MM.1S (cell line): ENCODE measurements around the gene KRT84.

Source experiments
- DNase-seq: peaks from one replicate; pipeline ENCODE4 v3.0.0-alpha.2; 2015
- H2AFZ ChIP-seq: fragments of 300-600 bp; sonication (generic); 2 replicates; pipeline ENCODE4 v1.6.0; 2016; ENCODE audit warnings: antibody characterized with exemption, low read length
- H3F3A ChIP-seq: fragments of 300-600 bp; sonication (generic); 2 replicates; pipeline ENCODE4 v1.6.1; 2016; ENCODE audit warnings: mild to moderate bottlenecking, antibody characterized with exemption, low read length, moderate library complexity, mixed read lengths; ENCODE audit not compliant: insufficient read depth
- H3K27ac ChIP-seq: fragments of 300-600 bp; sonication (generic); 2 replicates; pipeline ENCODE4 v1.5.1; 2016; ENCODE audit warnings: mild to moderate bottlenecking, low read length
- H3K27me3 ChIP-seq: fragments of 300-600 bp; sonication (generic); replicated peaks from 2 replicates; pipeline ENCODE4 v1.6.0; 2016; ENCODE audit warnings: low read length; ENCODE audit not compliant: insufficient read depth
- H3K36me3 ChIP-seq: fragments of 300-600 bp; sonication (generic); replicated peaks from 2 replicates; pipeline ENCODE4 v1.6.1; 2016; ENCODE audit warnings: mild to moderate bottlenecking, low read length, mixed read lengths; ENCODE audit not compliant: insufficient read depth
- H3K4me1 ChIP-seq: fragments of 300-600 bp; sonication (generic); 2 replicates; pipeline ENCODE4 v1.6.1; 2016; ENCODE audit warnings: low read length, mixed read lengths
- H3K4me2 ChIP-seq: fragments of 300-600 bp; sonication (generic); 2 replicates; pipeline ENCODE4 v1.6.0; 2016; ENCODE audit warnings: low read depth, low read length
- H3K4me3 ChIP-seq: fragments of 300-600 bp; sonication (generic); 2 replicates; pipeline ENCODE4 v1.5.1; 2016; ENCODE audit warnings: low read length, mixed read lengths
- H3K79me2 ChIP-seq: fragments of 300-600 bp; sonication (generic); 2 replicates; pipeline ENCODE4 v1.6.1; 2016; ENCODE audit warnings: mixed run types, low read length, mixed read lengths
- H3K9ac ChIP-seq: fragments of 300-600 bp; sonication (generic); 2 replicates; pipeline ENCODE4 v1.6.1; 2016; ENCODE audit warnings: low read length, mixed read lengths
- H3K9me2 ChIP-seq: fragments of 300-600 bp; sonication (generic); replicated peaks from 2 replicates; pipeline ENCODE4 v1.6.1; 2016; ENCODE audit warnings: mild to moderate bottlenecking, low read length, mixed read lengths; ENCODE audit not compliant: insufficient read depth
- H3K9me3 ChIP-seq: fragments of 300-600 bp; sonication (generic); replicated peaks from 2 replicates; pipeline ENCODE4 v1.6.1; 2016; ENCODE audit warnings: mild to moderate bottlenecking, low read length, mixed read lengths; ENCODE audit not compliant: insufficient read depth
- H4K20me1 ChIP-seq: fragments of 300-600 bp; sonication (generic); 2 replicates; pipeline ENCODE4 v1.6.1; 2016; ENCODE audit warnings: mild to moderate bottlenecking, low read length, moderate library complexity, mixed read lengths; ENCODE audit not compliant: insufficient read depth
- EZH2 ChIP-seq: fragments of 300-600 bp; sonication (generic); optimal IDR thresholded peaks from 2 replicates; pipeline ENCODE3; 2017; ENCODE audit warnings: low read depth, mild to moderate bottlenecking, antibody characterized with exemption, low read length, mixed read lengths
- EZH2phosphoT487 ChIP-seq: fragments of 300-600 bp; sonication (generic); IDR thresholded peaks from 2 replicates; pipeline ENCODE4 v1.6.1; 2018; ENCODE audit warnings: antibody characterized with exemption, low read length
- TF ChIP-seq, protein P1 (sequence below): fragments of 300-600 bp; sonication (generic); IDR thresholded peaks from 2 replicates; pipeline ENCODE4 v1.5.1; 2016; ENCODE audit warnings: antibody characterized with exemption, low read length, mixed read lengths

The KRT84 gene

DNA sequence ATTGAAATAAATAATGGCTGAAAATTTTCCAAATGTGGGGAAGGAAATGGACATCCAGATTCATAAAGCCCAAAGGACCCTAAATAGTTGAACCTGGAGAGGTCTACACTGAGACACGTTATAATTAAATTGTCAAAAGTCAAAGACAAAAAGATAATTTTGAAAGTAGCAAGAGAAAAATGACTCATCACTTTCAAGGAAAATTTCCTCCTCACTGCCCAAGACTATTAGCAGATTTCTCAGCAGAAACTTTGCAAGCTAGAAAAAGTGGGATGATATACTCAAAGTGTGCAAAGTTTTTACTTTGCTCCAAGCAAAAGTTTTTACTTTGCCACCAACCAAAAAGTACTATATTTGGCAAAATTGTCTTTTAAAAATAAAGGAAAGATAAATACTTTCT is 48.4 kb downstream of the KRT84 start:
- DNase-seq: no peak
- H3K9ac ChIP-seq: no peak overlapping the region
- TF ChIP-seq EZH2phosphoT487 (no peak), EZH2 (no peak)
- TF ChIP-seq, protein P1, sequence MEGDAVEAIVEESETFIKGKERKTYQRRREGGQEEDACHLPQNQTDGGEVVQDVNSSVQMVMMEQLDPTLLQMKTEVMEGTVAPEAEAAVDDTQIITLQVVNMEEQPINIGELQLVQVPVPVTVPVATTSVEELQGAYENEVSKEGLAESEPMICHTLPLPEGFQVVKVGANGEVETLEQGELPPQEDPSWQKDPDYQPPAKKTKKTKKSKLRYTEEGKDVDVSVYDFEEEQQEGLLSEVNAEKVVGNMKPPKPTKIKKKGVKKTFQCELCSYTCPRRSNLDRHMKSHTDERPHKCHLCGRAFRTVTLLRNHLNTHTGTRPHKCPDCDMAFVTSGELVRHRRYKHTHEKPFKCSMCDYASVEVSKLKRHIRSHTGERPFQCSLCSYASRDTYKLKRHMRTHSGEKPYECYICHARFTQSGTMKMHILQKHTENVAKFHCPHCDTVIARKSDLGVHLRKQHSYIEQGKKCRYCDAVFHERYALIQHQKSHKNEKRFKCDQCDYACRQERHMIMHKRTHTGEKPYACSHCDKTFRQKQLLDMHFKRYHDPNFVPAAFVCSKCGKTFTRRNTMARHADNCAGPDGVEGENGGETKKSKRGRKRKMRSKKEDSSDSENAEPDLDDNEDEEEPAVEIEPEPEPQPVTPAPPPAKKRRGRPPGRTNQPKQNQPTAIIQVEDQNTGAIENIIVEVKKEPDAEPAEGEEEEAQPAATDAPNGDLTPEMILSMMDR: no peak
- no peak overlapping the region for H2AFZ ChIP-seq
- H3F3A ChIP-seq: no peaks in the 10 kb centered on the region
- H3K4me2 ChIP-seq: no peak overlapping the region
- H3K36me3 ChIP-seq: no peaks in the 10 kb centered on the region
- no peak overlapping the region for H3K4me3 ChIP-seq
- no peaks in the 10 kb centered on the region for H3K4me1 ChIP-seq
- no peaks in the 10 kb centered on the region for H3K9me2 ChIP-seq
- no peaks in the 10 kb centered on the region for H4K20me1 ChIP-seq
- 0 out of 2 replicates have a peak, but pooled peaks cover 3% of the 10 kb centered on the region for H3K27me3 ChIP-seq
- H3K27ac ChIP-seq: no peak overlapping the region
- no peaks in the 10 kb centered on the region for H3K9me3 ChIP-seq
- H3K79me2 ChIP-seq: no peaks in the 10 kb centered on the region

DNA sequence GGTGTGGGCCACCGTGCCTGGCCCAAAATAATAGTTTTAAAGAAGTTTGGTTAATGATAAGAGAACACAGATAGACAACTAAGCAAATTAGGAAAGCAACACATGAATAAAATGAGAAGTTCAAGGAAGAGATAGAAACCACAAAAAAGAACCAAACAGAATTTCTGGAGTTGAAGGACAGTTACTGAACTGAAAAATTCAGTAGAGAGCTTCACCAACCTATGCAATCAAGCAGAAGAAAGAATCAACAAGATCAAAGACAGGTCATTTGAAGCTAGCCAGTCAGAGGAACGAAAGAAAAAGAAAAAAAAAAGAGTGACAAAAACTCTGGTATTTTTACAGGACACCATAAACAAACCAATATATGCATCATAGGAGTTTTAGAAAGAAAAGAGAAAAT is 48.8 kb downstream of the KRT84 start:
- no peaks in the 10 kb centered on the region for H3K4me1 ChIP-seq
- H3K9ac ChIP-seq: no peak overlapping the region
- no peak overlapping the region for H3K4me3 ChIP-seq
- no peaks in the 10 kb centered on the region for H3K9me3 ChIP-seq
- no peak overlapping the region for H3K27ac ChIP-seq
- no peak for TF ChIP-seq EZH2
- TF ChIP-seq, protein P1: no peak
- no peak for TF ChIP-seq EZH2phosphoT487
- H3K9me2 ChIP-seq: no peaks in the 10 kb centered on the region
- no peaks in the 10 kb centered on the region for H3K36me3 ChIP-seq
- H3K4me2 ChIP-seq: no peak overlapping the region
- no peaks in the 10 kb centered on the region for H3F3A ChIP-seq
- DNase-seq: no peak
- H2AFZ ChIP-seq: no peak overlapping the region
- no peaks in the 10 kb centered on the region for H4K20me1 ChIP-seq
- no peaks in the 10 kb centered on the region for H3K79me2 ChIP-seq
- H3K27me3 ChIP-seq: 0 out of 2 replicates have a peak, but pooled peaks cover 3% of the 10 kb centered on the region

DNA sequence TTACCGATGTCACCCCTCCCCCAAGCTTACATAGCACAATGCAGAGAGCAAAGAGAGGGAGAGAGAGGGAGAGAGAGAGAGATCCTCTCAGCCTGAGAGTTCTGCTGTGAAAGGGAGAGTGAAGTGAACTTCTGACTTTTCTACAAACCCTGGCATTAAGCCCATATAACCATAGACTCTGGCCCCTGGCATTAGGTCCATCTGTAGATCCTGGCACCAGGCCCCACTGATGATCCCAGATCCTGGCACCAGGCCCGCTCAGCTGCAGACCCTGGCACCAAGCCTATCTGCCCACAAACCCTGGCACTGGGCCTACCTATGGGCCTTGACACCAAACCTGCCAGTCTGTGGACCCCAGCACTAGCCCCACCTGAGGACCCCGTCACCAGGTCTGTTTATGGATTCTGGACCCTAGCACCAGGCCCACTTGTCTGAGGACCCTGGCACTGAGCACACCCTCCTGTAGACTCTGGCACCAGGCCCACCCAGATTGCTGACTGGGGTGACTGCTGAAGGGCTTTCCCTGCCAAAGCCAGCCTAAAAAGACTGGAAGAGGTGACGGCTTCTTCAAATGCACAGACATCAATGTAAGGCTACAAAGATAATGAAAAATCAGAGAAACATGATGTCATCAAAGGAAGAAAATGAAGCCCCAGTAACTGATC is 49.7 kb downstream of the KRT84 start:
- no peak for DNase-seq
- H3K27me3 ChIP-seq: 0 out of 2 replicates have a peak, but pooled peaks cover 3% of the 10 kb centered on the region
- H3K36me3 ChIP-seq: no peaks in the 10 kb centered on the region
- H3K4me2 ChIP-seq: no peak overlapping the region
- H3K4me1 ChIP-seq: no peaks in the 10 kb centered on the region
- no peak for TF ChIP-seq EZH2
- TF ChIP-seq EZH2phosphoT487: no peak
- TF ChIP-seq, protein P1: no peak
- no peaks in the 10 kb centered on the region for H4K20me1 ChIP-seq
- H3K9me3 ChIP-seq: no peaks in the 10 kb centered on the region
- no peak overlapping the region for H3K9ac ChIP-seq
- no peaks in the 10 kb centered on the region for H3K79me2 ChIP-seq
- H2AFZ ChIP-seq: no peak overlapping the region
- H3K4me3 ChIP-seq: no peak overlapping the region
- H3F3A ChIP-seq: no peaks in the 10 kb centered on the region
- no peak overlapping the region for H3K27ac ChIP-seq
- H3K9me2 ChIP-seq: no peaks in the 10 kb centered on the region
